OCI-LY1 (cell line): ENCODE measurements around the gene APLP1.

Experiments
- H2AFZ ChIP-seq: fragments of 200-600 bp; sonication (generic), shearing (Covaris generic); 2 replicates; pipeline ENCODE4 v1.6.0; 2014; ENCODE audit warnings: antibody characterized with exemption, mild to moderate bottlenecking, low read length
- H3F3A ChIP-seq: fragments of 200-600 bp; sonication (generic), shearing (Covaris generic); 2 replicates; pipeline ENCODE4 v1.6.0; 2014; ENCODE audit warnings: mild to moderate bottlenecking, antibody characterized with exemption, low read length, moderate library complexity; ENCODE audit not compliant: insufficient read depth
- H3K27ac ChIP-seq: fragments of 200-600 bp; sonication (generic); 2 replicates; pipeline ENCODE4 v1.5.1; 2014; ENCODE audit warnings: low read length, mixed run types, mild to moderate bottlenecking, low read depth; ENCODE audit not compliant: poor library complexity, severe bottlenecking
- H3K27me3 ChIP-seq: fragments of 200-600 bp; sonication (generic); 2 replicates; pipeline ENCODE4 v1.6.0; 2014; ENCODE audit warnings: antibody characterized with exemption, mild to moderate bottlenecking, low read length, moderate library complexity; ENCODE audit not compliant: insufficient read depth
- H3K36me3 ChIP-seq: fragments of 200-600 bp; sonication (generic); 2 replicates; pipeline ENCODE4 v1.6.1; 2014; ENCODE audit warnings: mild to moderate bottlenecking, antibody characterized with exemption, low read length, moderate library complexity, mixed read lengths; ENCODE audit not compliant: insufficient read depth
- H3K4me1 ChIP-seq: fragments of 200-600 bp; sonication (generic); 2 replicates; pipeline ENCODE4 v1.5.1; 2014; ENCODE audit warnings: mild to moderate bottlenecking, low read length, moderate library complexity; ENCODE audit not compliant: insufficient read depth, severe bottlenecking
- H3K4me2 ChIP-seq: fragments of 200-600 bp; sonication (generic), shearing (Covaris generic); 2 replicates; pipeline ENCODE4 v1.6.1; 2014; ENCODE audit warnings: low read length
- H3K4me3 ChIP-seq: fragments of 200-600 bp; sonication (generic); 2 replicates; pipeline ENCODE4 v1.5.1; 2014; ENCODE audit warnings: low read length, low read depth, mild to moderate bottlenecking, mixed read lengths; ENCODE audit not compliant: poor library complexity, severe bottlenecking
- H3K79me2 ChIP-seq: fragments of 200-600 bp; shearing (Covaris generic); 2 replicates; pipeline ENCODE4 v1.6.1; 2016; ENCODE audit warnings: mixed run types, low read length, mixed read lengths; ENCODE audit not compliant: insufficient read depth
- H3K9ac ChIP-seq: fragments of 200-600 bp; sonication (generic), shearing (Covaris generic); 2 replicates; pipeline ENCODE4 v1.6.1; 2014; ENCODE audit warnings: mild to moderate bottlenecking, low read length, mixed read lengths
- H3K9me2 ChIP-seq: fragments of 200-600 bp; sonication (generic), shearing (Covaris generic); 2 replicates; pipeline ENCODE4 v1.6.1; 2014; ENCODE audit warnings: low read depth, mild to moderate bottlenecking, low read length, mixed read lengths
- H3K9me3 ChIP-seq: fragments of 200-600 bp; shearing (Covaris generic); 2 replicates; pipeline ENCODE4 v1.6.1; 2014; ENCODE audit warnings: low read length, mixed read lengths
- H4K20me1 ChIP-seq: fragments of 200-600 bp; sonication (generic), shearing (Covaris generic); 2 replicates; pipeline ENCODE4 v1.6.0; 2016; ENCODE audit warnings: mild to moderate bottlenecking, low read length; ENCODE audit not compliant: insufficient read depth
- CTCF ChIP-seq: fragments of 200-600 bp; sonication (generic), shearing (Covaris generic); IDR thresholded peaks from 2 replicates; pipeline ENCODE4 v1.5.1; 2017; ENCODE audit warnings: mild to moderate bottlenecking, antibody characterized with exemption, low read length, moderate library complexity, mixed read lengths
- EZH2 ChIP-seq: fragments of 200-600 bp; sonication (generic), shearing (Covaris generic); IDR thresholded peaks from 2 replicates; pipeline ENCODE4 v1.8.0; 2017; ENCODE audit warnings: borderline replicate concordance, mixed run types, mild to moderate bottlenecking, antibody characterized with exemption, low read length, moderate library complexity, mixed read lengths

Gene APLP1

GRCh38 chr19:35911173-35911572 lies 42.8 kb downstream of the APLP1 start:
- H3K9ac ChIP-seq: no peak overlapping the region
- no peaks in the 10 kb centered on the region for H3K9me2 ChIP-seq
- H3K4me1 ChIP-seq: peaks cover 13% of the 10 kb centered on the region
- no peak overlapping the region for H3K4me3 ChIP-seq
- no peak overlapping the region for H3K4me2 ChIP-seq
- no peaks in the 10 kb centered on the region for H4K20me1 ChIP-seq
- H3K9me3 ChIP-seq: no peaks in the 10 kb centered on the region
- H3F3A ChIP-seq: no peaks in the 10 kb centered on the region
- TF ChIP-seq EZH2 (no peak), CTCF (peak; percentile 20; the same call in 1 of the 2 replicates)
- H2AFZ ChIP-seq: no peak overlapping the region
- no peak overlapping the region for H3K27ac ChIP-seq
- H3K36me3 ChIP-seq: no peaks in the 10 kb centered on the region
- no peaks in the 10 kb centered on the region; the same call in 1 of the 2 replicates for H3K27me3 ChIP-seq
- H3K79me2 ChIP-seq: no peaks in the 10 kb centered on the region

DNA sequence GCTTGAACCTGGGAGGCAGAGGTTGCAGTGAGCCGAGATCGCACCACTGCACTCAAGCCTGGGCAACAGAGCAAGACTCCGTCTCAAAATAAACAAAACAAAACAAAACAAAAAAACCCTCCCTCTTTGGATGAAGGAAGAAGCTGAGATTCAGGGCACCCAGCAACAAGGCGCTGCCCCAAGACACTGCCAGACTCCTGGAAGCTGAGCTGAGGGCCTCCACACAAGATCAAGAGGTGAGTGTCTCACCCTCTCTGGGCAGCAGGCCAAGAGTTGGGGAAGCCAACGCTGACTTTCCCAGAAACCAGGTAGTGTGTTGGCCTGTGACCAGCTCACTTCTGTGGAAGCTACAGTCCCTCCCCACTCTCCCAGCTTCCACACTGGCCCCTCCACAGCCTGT lies 43.4 kb downstream of the APLP1 start:
- no peak overlapping the region for H3K4me3 ChIP-seq
- no peak overlapping the region for H3K4me2 ChIP-seq
- peaks cover 13% of the 10 kb centered on the region for H3K4me1 ChIP-seq
- TF ChIP-seq EZH2: no peak
- TF ChIP-seq CTCF: no peak
- H3K9me3 ChIP-seq: no peaks in the 10 kb centered on the region
- no peaks in the 10 kb centered on the region; the same call in 1 of the 2 replicates for H3K27me3 ChIP-seq
- no peaks in the 10 kb centered on the region for H3K9me2 ChIP-seq
- H3K36me3 ChIP-seq: no peaks in the 10 kb centered on the region
- H3F3A ChIP-seq: no peaks in the 10 kb centered on the region
- H3K79me2 ChIP-seq: no peaks in the 10 kb centered on the region
- no peaks in the 10 kb centered on the region for H4K20me1 ChIP-seq
- H3K9ac ChIP-seq: no peak overlapping the region
- H3K27ac ChIP-seq: no peak overlapping the region
- H2AFZ ChIP-seq: no peak overlapping the region

- Histone ChIP-seq H4K20me1 (no peaks in the 10 kb centered on the region), H3K9me2 (no peaks in the 10 kb centered on the region), H3K27ac (no peak overlapping the region), H3K4me3 (no peak overlapping the region), H3K4me1 (peaks cover 12% of the 10 kb centered on the region), H3K9ac (no peak overlapping the region), H2AFZ (no peak overlapping the region), H3F3A (no peaks in the 10 kb centered on the region), H3K9me3 (no peaks in the 10 kb centered on the region), H3K4me2 (no peak overlapping the region), H3K79me2 (no peaks in the 10 kb centered on the region), H3K27me3 (no peaks in the 10 kb centered on the region; the same call in 1 of the 2 replicates), H3K36me3 (no peaks in the 10 kb centered on the region)
- TF ChIP-seq CTCF: no peak
Observed at GRCh38 chr19:35913589-35913988, 45.2 kb downstream of the APLP1 start.
